Endometrial microvascular endothelial cells (primary cell): Measurements from ENCODE around the gene TMEM30B. TPM values are rescaled to one million over a fixed set of nuclear protein-coding genes. Genes with fewer than 3 reads are reported as not detected.
"Not testable (repeated sequence)": the region's sequence is repeated elsewhere in the genome, so short reads cannot be mapped to it uniquely, and the experiment has no call there.

Experiments used
- in situ Hi-C: cut with HindIII; loops from 2 replicates; pipeline ENCODE4 v1.10.0; 2017; ENCODE audit warnings: low sequenced_read_pairs, low pct_unique_long_range_greater_than_20kb; ENCODE audit errors: inconsistent ontology term
- total RNA-seq: library from RNA; depleted of rRNA; stranded (reverse); fragments of >200 nt; gene quantifications from one replicate; pipeline ENCODE4 v1.2.3, GENCODE V29; 2015; ENCODE audit errors: inconsistent ontology term

TMEM30B gene, protein sequence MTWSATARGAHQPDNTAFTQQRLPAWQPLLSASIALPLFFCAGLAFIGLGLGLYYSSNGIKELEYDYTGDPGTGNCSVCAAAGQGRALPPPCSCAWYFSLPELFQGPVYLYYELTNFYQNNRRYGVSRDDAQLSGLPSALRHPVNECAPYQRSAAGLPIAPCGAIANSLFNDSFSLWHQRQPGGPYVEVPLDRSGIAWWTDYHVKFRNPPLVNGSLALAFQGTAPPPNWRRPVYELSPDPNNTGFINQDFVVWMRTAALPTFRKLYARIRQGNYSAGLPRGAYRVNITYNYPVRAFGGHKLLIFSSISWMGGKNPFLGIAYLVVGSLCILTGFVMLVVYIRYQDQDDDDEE
- 0.09 TPM for total RNA-seq

- in situ Hi-C loops, result no loop called here
Observed at GRCh38 chr14:61281186-61281947, at the start of gene TMEM30B. Gene TMEM30B (minus strand): TSS chr14:61281338. CDS start chr14:61281147, 191 bp downstream.

- in situ Hi-C loops, result loop anchor here (25.0 kb wide), 2 partner anchors 132 to 407 kb away; no protein-coding TSS in a partner anchor
Observed at GRCh38 chr14:61330511-61330910, 49.4 kb upstream of the TMEM30B start.

- in situ Hi-C loops, result loop anchor here (25.0 kb wide), 2 partner anchors 133 to 408 kb away; no protein-coding TSS in a partner anchor
Observed at GRCh38 chr14:61329478-61330051, 48.4 kb upstream of the TMEM30B start.

- in situ Hi-C loops, result loop anchor here (25.0 kb wide), 2 partner anchors 134 to 409 kb away; no protein-coding TSS in a partner anchor
Observed at GRCh38 chr14:61328626-61329262, 47.6 kb upstream of the TMEM30B start.

GRCh38 chr14:61326847-61327246 is 45.7 kb upstream of the TMEM30B start:
- in situ Hi-C loops, result loop anchor here (25.0 kb wide), 2 partner anchors 135 to 410 kb away; no protein-coding TSS in a partner anchor

- in situ Hi-C loops, result loop anchor here (25.0 kb wide), 2 partner anchors 136 to 411 kb away; no protein-coding TSS in a partner anchor
Observed at GRCh38 chr14:61326146-61326545, 45.0 kb upstream of the TMEM30B start.

DNA sequence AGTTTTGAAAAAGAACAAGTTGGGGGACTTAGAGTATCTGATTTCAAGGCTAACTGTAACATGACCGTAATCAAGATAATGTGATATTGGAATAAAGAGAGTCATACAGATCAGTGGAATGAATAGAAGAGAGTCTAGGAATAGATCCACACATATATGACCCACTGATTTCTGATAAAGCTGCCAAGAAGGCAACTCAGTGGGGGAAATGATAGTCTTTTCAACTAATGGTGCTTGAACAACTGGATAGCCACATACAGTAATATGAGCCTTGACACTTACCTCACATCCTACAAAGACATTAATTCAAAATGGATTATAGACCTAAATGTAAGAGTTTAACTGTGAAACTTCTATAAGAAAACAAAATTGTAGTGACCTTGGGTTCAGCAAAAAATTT is 44.0 kb upstream of the TMEM30B start:
- in situ Hi-C loops, result loop anchor here (25.0 kb wide), 2 partner anchors 137 to 412 kb away; no protein-coding TSS in a partner anchor

DNA sequence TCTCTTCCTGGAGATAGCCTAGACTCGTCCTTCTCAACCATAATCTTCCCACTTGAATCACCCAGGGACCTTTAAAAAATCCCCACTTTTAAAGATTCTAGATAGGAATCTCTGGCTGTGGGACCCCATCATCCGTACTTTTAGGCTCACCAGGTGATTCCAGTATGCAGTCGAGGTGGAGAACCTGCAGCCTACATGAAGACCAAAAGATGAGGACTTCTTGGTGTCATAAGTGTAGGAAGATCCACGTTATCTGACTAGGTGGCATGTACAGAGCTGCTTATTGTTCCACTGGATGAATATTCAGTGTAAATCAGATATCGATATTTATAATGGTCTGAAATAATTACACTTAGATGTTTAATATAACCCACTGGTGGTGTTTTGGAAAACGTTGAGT is 42.8 kb upstream of the TMEM30B start:
- in situ Hi-C loops, result no loop called here

DNA sequence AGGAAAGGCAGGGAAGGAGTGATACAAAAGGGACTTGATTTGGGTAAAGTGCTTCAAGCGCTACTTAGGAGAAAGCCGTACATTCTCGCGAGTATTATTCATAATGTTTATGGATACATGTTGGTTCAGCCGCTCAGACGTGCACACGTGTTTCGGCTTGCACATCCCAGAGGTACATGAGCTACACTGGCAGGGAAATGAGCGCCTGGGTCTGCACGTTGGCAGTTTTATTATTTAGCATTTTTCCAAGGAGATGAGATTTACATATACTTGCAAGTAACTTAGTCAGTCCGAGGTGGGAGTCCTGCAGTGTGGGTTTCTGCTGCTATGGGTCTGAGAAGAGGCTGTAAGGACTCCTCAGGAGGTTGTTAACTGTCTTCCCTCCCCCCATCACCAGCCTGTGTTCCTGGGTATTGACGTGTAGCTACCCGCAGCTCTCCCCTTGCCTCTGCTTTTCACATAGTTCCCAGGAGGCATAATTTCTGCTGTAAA is 41.7 kb upstream of the TMEM30B start:
- in situ Hi-C loops, result no loop called here

DNA sequence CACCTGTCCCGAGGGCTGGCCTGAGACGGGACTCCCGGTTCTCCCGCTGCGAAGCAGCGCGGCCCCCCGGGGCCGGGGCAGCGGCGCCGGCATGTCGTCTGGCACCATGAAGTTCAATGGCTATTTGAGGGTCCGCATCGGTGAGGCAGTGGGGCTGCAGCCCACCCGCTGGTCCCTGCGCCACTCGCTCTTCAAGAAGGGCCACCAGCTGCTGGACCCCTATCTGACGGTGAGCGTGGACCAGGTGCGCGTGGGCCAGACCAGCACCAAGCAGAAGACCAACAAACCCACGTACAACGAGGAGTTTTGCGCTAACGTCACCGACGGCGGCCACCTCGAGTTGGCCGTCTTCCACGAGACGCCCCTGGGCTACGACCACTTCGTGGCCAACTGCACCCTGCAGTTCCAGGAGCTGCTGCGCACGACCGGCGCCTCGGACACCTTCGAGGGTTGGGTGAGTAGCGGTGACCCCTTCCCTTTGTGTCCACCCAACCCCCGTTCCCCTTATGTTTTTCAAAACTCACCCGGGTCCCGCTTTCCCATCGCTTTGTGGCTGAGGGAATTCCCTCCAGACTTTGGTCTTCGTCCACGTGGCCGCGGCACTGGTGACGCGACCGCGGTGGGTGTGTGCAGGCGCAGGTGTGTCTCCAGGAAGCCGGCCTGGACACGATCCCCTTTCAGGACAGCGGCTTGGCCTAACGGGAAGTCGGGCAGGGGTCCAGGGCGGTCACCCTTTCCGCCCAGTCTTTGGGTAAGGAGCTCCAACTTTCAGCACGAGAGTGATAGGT is 41.1 kb upstream of the TMEM30B start:
- in situ Hi-C loops, result no loop called here

GRCh38 chr14:61321385-61322010 is 40.4 kb upstream of the TMEM30B start, which contains the start of gene PRKCH:
Gene PRKCH (plus strand): TSS chr14:61321579. CDS start chr14:61322102, 523 bp downstream.
- in situ Hi-C loops, result no loop called here

DNA sequence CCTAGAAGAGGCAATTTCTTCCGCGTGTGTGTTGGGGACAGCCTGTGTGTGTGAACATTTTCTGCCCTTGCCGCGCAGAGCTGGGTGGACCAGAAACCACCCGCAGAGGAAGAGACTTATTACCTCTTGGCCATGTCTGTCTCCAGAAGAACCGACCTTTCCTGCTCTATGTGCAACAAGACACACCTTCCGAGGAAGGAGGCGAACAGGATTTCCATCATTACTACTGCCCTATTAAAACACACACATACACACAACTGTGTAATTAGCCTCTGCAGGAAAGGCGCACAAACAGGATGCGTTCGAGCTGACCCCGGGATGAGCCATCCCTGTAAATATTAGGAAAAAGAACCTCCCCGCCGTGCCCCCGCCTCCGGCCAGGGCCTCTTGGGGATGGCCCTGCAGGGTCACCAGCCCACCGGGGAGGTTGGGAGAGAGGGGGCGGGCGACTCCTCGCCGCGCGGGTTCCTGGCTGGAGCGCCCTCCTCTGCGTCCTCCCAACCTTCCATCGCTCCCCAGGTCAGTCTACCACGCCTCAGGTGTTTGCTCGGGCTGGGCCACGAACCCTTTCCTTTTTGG is 39.8 kb upstream of the TMEM30B start:
- in situ Hi-C loops, result no loop called here

DNA sequence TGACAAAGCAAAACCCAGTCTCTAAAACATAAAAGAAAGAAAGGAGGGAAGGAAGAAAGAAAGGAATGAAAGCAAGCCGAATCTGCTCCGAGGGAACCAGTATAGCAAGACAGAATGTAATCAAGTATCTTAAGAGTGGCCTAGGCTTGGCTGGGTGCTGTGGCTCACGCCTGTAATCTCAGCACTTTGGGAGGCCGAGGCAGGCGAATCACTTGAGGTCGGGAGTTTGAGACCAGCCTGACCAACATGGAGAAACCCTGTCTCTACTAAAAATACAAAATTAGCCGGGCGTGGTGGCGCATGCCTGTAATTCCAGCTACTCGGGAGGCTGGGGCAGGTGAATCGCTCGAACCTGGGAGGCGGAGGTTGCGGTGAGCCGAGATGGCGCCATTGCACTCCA is 39.0 kb upstream of the TMEM30B start:
- in situ Hi-C loops, result not testable (repeated sequence)

DNA sequence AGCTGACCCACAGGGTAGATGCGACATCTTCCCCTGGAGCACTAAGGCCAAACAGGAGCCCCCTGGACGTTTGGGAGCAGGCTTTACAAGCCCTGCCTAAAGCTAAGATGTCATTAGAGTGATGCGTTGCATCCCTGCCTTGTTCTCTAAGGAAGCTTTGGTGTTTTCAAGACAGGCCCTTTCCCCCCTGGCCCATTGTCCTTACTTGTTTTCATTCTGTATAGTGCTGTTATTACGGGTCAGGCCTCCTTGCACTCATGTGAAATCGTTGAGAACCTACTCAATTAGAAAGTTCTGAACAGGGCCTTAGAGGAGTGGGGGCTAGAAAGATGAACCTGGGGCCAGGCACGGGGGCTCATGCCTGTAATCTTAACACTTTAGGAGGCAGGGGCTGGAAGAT is 38.6 kb upstream of the TMEM30B start:
- in situ Hi-C loops, result no loop called here

- in situ Hi-C loops, result no loop called here
Observed at GRCh38 chr14:61319086-61319485, 37.9 kb upstream of the TMEM30B start.

DNA sequence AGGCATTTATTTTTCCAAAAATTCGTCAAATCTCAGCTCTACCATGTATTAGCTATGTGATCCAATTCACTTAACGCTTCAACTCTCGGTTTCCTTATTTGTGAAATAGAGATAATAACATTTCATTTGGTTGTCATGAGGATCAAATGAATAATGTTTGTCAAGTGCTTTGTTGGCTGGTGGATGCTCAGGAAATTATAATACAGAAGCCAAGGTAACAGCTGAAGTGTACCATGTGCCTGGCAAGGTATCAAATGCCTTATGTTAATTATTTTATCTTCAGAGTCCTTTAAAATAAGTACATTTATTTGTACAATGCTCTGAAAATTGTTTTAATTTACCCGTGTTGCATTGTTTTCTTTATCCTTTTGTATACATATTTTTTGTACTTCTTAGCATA is 34.2 kb upstream of the TMEM30B start:
- in situ Hi-C loops, result no loop called here

DNA sequence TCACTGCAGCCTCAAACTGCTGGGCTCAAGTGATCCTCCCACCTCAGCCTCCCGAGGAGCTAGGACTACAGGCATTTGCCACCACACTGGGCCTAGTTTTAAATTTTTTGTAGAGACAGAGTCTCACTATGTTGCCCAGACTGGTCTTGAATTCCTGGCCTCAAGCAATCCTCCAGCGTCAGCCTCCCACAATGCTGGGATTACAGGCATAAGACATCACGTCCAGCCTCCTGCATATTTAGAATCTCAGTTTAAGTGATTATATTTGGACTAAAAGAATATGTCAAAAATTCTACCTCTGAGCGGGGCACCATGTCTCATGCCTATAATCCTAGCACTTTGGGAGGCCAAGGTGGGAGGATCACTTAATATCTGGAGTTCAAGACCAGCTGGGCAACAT is 27.6 kb upstream of the TMEM30B start:
- in situ Hi-C loops, result not testable (repeated sequence)
